Choroid plexus epithelial cell (primary cell): ENCODE data around the gene LCE5A.

Experiments used
- DNase-seq: peaks from one replicate; pipeline ENCODE4 v3.0.0-alpha.2; 2010; ENCODE audit warnings: low read depth
- H3K4me3 ChIP-seq: 2 replicates; pipeline ENCODE4 v1.5.1; 2011; ENCODE audit warnings: low read depth, mild to moderate bottlenecking, control low read depth, low read length, moderate library complexity
- CTCF ChIP-seq: conservative IDR thresholded peaks from 2 replicates; pipeline ENCODE4 v1.5.1; 2011; ENCODE audit warnings: low read depth, mild to moderate bottlenecking, control low read depth, inconsistent platforms, low read length, moderate library complexity

LCE5A gene

GRCh38 chr1:152501704-152502103 lies 8.9 kb upstream of the LCE5A start:
- H3K4me3 ChIP-seq = no peak overlapping the region
- TF ChIP-seq CTCF = no peak
- no peak for DNase-seq

DNA sequence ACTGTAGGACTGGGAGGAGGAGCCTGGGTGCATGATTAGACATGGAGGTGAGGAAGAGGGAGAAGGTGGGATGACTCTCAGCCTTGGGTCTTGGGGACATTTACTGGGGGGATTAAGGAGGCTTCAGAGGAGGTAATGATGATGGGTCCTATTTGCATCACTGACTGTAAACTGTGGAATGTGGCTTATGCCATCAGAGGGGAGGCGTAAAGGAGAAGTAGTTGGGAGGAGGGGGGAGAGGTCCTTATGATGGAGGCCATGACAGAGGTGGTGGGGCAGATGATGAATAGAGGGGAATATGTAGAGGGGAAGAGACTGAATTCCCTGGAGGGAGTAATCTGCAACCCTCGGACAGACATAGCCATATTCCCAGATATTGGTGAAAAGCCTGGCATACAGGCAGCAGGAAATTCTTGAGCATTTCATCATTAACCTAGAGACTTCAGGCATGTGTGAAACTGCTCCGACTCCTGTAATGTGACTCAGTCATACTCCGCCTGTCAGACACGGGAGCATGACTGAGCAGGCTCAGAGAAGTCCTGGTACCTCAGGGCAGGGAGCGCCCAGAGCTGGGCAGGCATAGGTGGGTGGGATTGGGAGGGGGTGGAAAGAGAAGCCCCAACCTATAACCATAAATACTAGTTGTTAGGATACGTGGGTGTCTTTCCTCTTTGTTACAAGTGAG lies 8.0 kb upstream of the LCE5A start:
- no peak for DNase-seq
- TF ChIP-seq CTCF = no peak
- H3K4me3 ChIP-seq = no peak overlapping the region

- no peak overlapping the region for H3K4me3 ChIP-seq
- TF ChIP-seq CTCF = no peak
- no peak for DNase-seq
These were observed 5.5 kb upstream of the LCE5A start for GRCh38 chr1:152505083-152505482.

GRCh38 chr1:152506899-152507498 lies 3.6 kb upstream of the LCE5A start:
- no peak for TF ChIP-seq CTCF
- DNase-seq = no peak
- no peak overlapping the region for H3K4me3 ChIP-seq

- no peak overlapping the region for H3K4me3 ChIP-seq
- TF ChIP-seq CTCF = no peak
These were observed 993 bp downstream of the LCE5A start for GRCh38 chr1:152511596-152511995.

DNA sequence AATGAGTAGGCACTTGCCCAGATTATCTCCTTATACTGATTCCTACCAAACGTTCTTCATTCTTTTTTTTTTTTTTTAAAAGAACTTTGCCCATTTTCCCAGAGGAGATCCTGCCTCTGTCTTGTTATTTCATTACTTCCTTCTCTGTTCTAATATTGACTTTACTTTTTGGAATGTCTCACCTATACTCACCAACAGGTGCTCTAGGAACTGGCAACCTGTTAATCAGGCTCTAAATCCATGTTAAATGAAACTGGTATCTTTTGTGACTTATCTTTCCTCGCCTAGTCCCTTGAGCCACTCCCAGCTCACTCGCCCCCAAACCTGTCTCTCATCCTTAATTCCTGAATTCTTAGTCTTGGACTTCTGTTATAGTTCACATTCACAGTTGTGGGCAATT lies 2.5 kb downstream of the LCE5A start:
- no peak overlapping the region for H3K4me3 ChIP-seq
- no peak for DNase-seq
- TF ChIP-seq CTCF = no peak

More at GRCh38 chr1:152511596-152511995, 993 bp downstream of the LCE5A start:
- no peak for DNase-seq
